ENCODE measurements around the gene TFB1M.
"Not testable (repeated sequence)": the region's sequence is repeated elsewhere in the genome, so short reads cannot be mapped to it uniquely, and the experiment has no call there.

TFB1M gene

GRCh38 chr6:155292711-155293110 is 21.6 kb downstream of the TFB1M start:
- DNase-seq = no peak

GRCh38 chr6:155291291-155291690 is 23.0 kb downstream of the TFB1M start:
- DNase-seq = no peak

DNA sequence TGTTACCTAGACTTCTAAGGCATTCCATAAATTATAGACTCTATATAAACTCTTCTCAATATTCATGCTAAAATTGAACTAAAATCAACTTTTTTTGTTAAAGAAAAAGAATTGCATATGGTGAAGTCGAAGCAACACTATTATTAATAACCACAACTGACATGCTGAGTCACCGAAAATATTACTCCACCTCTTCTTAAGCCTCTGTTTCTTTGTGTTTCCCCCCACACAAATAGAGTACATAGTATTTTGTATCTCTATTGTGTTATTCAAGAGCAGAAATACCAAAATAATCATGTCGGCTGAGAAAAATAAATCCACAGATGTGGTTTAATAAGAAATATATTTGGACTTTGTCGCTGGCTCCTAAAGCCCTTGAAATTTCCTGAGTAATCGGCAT is 23.8 kb downstream of the TFB1M start:
- DNase-seq = no peak

DNA sequence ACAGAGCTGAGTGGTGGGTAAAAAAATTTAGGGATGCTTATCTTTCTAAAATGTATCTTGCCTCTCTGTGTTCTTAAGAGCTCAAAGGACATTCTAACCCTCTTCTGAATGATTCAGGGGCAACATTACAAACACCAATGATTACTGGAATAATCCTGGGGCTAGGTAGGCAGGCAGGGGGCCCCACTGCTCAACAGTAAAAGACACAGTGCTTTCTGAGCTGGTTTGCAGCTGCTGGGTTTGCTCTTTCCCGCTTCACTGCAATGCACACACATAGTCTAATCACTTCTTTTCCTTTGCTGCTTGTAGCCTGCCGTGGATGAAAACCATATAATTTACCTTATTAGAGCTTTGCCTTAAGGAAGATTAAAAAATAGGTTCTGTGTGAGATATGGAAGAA is 26.5 kb downstream of the TFB1M start:
- DNase-seq = no peak

DNA sequence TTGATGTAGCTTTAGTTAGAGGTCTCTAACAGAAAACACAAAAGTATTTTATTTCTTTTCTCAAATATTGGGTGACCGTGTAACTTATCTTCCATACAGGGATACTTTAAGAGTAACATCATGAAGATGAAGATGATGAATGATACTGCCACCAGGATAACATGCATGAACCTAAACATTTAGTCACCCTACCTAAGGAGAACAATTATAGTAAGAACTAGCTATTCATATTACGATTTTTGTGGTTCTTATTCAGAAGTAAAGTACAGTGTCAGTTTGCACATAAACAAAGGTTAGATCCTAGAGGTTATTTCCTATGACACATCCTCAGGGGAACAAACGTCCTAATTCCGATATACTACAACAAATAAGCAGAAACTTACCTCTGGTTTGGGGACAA is 29.5 kb downstream of the TFB1M start:
- DNase-seq = no peak

GRCh38 chr6:155278319-155279049 is 35.8 kb downstream of the TFB1M start:
- DNase-seq = no peak

DNA sequence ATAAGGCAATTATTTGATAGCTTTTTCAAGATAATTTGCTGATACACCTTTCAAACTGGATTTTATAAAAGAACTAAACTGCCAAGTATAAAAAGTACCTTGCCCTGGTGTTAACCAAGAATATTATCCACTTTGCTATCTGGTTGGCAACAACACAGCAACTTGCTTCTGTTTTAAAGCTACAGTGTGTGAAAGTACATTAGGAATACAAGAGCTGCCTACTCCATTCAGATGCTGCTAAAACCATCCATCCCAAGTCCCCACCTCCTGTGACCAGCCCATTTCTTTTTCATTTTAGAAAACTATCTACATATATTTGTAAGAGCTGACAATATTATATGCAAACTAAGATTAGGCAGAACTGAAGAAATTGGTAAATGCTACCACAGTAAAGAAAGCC is 37.6 kb downstream of the TFB1M start:
- no peak for DNase-seq

- DNase-seq = no peak
Measured at GRCh38 chr6:155275808-155276480, 38.3 kb downstream of the TFB1M start.

- no peak for DNase-seq
Measured at GRCh38 chr6:155274533-155274932, 39.8 kb downstream of the TFB1M start.

DNA sequence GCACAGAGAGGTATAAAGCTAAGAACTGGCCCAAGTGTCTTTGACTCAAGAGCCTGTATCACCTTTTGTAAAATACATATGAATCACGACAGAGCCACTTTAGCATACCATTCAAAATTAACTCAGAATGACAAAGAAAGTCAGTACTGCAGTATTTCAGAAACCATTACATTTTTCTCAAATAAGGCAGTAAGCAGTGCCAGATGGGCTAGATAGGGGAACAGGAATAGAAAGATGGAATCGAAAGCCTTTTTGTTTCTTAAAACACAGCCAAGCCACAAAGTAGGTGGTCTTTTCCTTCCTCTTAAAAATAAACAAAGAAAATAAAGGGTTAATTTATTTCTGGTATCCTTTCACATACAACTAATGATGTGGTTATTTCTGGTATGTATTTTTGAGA is 40.2 kb downstream of the TFB1M start:
- no peak for DNase-seq

GRCh38 chr6:155273431-155273830 is 40.9 kb downstream of the TFB1M start:
- DNase-seq = no peak

DNA sequence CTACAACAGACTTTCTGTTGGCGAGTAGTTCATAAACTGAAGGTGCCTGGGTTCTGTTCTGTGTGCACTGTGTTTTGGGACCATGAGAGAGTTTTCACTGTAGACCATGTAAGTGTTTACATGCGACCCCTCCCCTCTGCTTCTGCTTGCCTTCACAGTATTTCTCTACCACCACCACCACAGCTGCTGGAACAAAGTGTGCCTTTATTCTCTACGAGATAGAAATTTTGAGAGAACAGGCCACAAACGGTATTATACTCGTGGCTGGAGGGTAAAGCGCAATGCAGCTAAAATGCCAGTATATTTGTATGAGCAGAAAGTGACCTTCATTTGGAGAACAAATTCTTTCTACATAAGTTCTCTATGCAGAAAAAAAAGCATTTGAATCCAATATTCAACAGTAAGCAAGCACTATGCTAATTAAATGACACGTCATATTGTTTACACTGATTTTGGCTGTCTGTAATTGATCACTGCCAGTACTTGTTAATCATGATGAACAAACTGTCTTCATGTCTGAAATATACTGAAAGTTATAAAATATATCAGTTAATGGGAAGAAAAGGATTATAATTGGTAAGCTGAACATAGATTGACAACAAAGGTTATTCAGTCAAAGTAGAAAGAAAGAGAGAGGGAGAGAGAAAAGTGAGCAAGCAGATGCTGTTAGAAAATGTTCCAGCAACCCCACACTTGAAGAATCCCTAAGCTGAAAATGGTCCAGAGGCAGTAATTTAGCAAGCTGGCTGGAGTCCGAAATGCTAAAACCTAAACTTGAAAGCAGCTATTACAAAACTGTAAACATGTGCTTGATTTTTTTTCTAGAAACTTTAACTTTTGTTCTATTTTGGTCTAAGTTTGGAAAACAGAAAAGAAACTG is 41.7 kb downstream of the TFB1M start:
- no peak for DNase-seq

- no peak for DNase-seq
Measured at GRCh38 chr6:155271145-155271544, 43.1 kb downstream of the TFB1M start.

GRCh38 chr6:155270561-155271091 is 43.7 kb downstream of the TFB1M start:
- no peak for DNase-seq

DNA sequence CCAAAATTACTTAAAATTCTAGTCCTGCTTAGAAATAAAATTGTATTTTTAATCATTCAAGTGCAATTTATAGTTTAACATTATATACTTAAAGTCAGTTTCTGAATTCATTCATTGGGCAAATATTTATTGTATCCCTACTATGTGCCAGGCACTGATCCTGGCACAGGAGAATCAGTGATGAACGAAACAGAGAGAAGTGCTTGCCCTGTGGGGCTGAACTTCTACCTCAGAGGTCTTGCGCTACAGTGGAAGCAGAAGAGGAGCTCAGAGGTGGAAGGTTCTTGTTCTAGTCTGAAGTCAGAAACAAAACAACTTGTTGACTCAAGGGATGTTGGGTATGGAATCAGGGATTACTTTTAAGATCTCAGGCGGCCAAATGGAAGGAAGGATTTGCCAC is 44.5 kb downstream of the TFB1M start:
- no peak for DNase-seq

DNA sequence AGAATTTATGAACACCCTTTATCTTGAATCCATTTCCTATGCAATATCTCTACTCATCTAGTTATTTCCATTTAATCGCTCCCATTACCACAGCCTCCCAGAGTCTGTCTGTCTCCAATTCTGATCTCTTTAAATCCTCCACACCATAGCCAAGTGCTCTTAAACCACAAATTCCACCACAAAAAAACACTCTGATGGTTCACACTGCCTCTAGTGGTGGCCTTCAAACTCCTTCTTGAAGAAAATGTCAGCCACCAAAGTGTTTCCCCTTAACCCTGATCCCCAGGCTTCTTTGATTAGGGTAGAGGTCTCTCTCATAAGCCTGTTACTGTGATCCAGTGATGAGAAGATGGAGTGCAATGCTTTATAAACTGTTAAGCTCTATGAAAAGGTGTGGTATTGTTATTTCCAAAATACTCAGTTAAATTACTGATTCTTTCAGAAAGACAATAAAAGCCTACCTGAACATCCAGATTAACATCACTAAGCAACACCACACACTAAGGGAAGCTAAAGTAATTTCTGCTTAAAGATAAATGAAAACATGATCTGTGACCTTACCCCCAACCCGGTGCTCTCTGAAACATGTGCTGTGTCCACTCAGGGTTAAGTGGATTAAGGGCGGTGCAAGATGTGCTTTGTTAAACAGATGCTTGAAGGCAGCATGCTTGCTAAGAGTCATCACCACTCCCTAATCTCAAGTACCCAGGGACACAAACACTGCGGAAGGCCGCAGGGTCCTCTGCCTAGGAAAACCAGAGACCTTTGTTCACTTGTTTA is 46.0 kb downstream of the TFB1M start:
- not testable (repeated sequence) for DNase-seq

- DNase-seq = no peak
Measured at GRCh38 chr6:155267411-155267810, 46.9 kb downstream of the TFB1M start.

DNA sequence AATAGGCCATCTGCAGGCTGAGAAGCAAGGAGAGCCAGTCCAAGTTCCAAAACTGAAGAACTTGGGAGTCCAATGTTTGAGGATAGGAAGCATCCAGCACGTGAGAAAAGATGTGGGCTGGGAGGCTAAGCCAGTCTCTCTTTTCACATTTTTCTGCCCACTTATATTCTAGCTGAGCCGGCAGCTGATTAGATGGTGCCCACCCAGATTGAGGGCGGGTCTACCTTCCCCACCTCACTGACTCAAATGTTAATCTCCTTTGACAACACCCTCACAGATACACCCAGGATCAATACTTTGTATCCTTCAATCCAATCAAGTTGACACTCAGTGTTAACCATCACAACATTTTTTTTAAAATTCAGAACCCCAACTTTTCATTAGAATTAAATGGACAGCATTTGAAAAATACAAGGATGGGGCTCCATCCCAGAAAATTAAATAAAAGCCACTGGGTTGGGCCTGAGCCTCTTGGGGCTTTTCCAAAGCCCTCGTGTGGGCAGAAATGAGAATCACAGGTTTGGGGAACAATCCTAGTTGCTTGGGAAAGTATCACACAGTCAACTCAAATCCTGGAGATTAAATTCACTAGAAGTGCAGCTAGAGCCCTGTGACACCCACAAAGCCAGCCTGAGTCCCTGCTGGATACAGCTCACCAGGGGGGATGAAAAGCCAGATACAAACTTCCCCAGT is 48.3 kb downstream of the TFB1M start:
- DNase-seq = no peak

- DNase-seq = no peak
Measured at GRCh38 chr6:155264693-155265320, 49.5 kb downstream of the TFB1M start.

- DNase-seq = no peak
Measured at GRCh38 chr6:155263373-155264063, 50.8 kb downstream of the TFB1M start, which contains the start of gene CLDN20. Gene CLDN20, plus strand, starts transcription at chr6:155264013. Its CDS starts 11,707 bp downstream, at chr6:155275720.

GRCh38 chr6:155262655-155263054 is 51.6 kb downstream of the TFB1M start:
- no peak for DNase-seq
